Stimulated activated naive CD8-positive, alpha-beta T cell treated with anti-CD3 and anti-CD28 coated beads, Interleukin-15, Interleukin-2, amounts not matched to agents 100 U/mL and 50 U/mL, for 24 hours (primary cell): ENCODE data around the gene PPP3CA.
A peak's percentile ranks its signal among the peaks of the same experiment; 100 is the strongest.
"Not testable (repeated sequence)": the region's sequence is repeated elsewhere in the genome, so short reads cannot be mapped to it uniquely, and the experiment has no call there.

Experiments
- ATAC-seq: fragments of 150-1000 bp; cut with Tn5 transposase; one replicate; pipeline ENCODE4 v1.10.0; 2021
- DNase-seq: peaks from one replicate; pipeline ENCODE4 v3.0.0; 2021

The PPP3CA gene

DNA sequence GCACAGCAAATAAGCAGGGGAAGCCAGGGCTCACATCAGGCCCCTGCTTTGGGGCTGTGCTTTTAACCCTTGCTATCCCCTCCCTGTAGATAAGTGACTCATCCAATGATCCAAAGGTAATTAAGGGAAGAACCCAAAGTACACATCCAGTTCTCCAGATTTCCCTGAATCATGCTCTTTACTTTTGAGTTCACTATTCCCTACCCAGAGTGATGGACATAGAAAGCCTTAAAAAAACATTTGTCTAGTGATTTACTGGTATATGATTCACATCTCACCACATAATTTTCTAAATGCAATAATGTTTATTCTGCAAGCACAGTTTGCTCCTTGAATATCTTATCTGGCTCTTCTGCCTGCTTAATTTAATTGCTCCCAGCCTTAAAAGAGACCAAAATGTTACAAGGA is 136.2 kb downstream of the PPP3CA start:
- ATAC-seq (no peak), DNase-seq (no peak)

DNA sequence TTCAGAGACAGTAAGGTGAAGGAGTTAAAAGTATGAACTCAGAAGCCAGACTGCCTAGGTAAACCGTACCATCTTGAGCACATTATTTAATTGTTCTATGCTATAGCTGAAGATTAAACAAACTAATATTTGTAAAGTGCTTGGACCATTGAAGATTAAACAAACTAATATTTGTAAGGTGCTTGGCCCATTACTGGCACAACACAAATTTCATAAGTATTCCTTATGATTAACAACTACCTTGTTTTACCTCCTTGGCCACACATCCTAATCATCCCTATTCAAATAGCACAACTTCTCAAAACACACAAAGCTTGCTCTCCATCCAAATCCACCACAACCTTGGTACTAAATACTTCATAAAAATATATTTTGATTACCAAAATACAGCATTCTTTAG is 137.0 kb downstream of the PPP3CA start:
- ATAC-seq (no peak), DNase-seq (no peak)

GRCh38 chr4:101208171-101208570 is 139.2 kb downstream of the PPP3CA start:
- no peak for DNase-seq

DNA sequence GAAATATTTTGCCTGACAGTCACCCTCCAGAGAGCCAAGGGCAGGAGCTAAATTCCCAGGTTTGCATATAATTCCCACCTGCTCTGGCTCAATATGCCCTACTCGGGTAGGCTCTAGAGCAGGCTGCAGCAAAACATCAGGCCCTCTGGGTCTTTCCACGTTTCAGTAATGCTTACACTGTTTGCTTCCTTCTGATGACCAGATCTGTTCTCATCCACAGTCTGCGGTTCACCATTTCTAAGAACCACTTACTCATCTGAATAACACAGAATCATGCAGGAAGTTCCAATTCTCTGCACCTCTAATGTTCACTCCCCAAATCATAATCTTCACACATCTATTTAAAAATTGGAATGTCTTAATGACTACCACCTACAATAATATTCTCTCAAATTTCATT is 141.4 kb downstream of the PPP3CA start:
- DNase-seq (peak; percentile 43), ATAC-seq (peak; percentile 100)

More at GRCh38 chr4:101208171-101208570, 139.2 kb downstream of the PPP3CA start:
- no peak for ATAC-seq

GRCh38 chr4:101201421-101201820 is 145.9 kb downstream of the PPP3CA start:
- DNase-seq (no peak), ATAC-seq (no peak)

DNA sequence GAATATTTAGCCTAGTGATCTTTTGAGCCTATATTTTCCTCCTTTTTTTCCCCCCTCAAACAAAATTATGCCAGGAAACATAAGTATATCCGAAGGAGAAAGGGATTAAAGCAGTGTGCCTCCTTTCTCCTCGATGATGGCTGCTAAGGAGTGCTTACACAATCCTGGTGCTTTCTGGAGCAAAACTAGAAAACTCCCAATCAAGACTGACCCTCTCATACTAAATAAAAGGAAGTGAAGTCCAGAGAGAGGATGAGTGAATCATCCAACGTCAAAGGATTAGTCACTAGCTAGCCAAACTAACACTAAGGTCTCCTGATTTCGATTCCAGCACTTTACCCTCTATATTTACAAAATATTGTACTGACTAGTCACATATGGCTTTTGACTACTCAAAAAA is 146.8 kb downstream of the PPP3CA start:
- DNase-seq, result no peak
- ATAC-seq, result no peak

- ATAC-seq, result no peak
- no peak for DNase-seq
Observed at GRCh38 chr4:101199507-101200285, 147.6 kb downstream of the PPP3CA start.

GRCh38 chr4:101198682-101199339 is 148.5 kb downstream of the PPP3CA start:
- ATAC-seq, result no peak
- no peak for DNase-seq

DNA sequence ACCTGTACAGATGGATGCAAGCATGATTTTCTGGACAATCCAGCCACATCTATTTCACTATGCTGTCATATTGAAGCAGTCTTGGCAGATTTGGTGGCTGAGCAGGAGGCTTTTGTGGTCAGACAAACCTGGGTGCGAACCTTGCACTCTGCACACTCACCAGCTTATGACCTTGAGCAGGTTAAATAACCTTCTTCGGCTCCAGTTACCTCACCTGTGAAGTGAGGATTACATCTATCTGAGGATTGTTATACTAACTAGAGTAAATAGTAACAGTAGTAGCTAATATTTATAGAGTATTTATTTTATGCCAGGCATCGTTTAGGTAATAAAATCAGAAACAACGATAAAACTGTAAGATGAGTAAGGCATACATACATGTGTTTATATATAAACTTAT is 150.0 kb downstream of the PPP3CA start:
- DNase-seq (no peak), ATAC-seq (no peak)

DNA sequence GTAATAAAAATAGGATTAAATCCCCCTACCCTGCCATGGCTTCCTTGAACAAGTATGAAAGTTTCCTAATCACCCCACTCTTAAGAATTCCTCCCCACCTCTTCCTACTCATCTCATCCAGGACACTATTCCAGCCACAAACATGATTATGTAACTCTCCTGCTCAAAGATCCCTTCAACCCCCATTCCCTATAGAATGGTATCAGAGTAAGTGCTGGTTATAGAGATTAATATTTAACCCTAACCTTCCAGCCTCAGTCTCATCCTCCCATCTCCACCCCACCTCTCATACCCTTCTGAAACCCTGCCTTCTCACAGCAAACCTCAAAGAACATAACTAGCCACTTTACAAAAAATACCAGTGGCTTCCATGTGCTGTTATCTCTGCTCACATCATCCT is 155.1 kb downstream of the PPP3CA start:
- DNase-seq (no peak), ATAC-seq (no peak)

DNA sequence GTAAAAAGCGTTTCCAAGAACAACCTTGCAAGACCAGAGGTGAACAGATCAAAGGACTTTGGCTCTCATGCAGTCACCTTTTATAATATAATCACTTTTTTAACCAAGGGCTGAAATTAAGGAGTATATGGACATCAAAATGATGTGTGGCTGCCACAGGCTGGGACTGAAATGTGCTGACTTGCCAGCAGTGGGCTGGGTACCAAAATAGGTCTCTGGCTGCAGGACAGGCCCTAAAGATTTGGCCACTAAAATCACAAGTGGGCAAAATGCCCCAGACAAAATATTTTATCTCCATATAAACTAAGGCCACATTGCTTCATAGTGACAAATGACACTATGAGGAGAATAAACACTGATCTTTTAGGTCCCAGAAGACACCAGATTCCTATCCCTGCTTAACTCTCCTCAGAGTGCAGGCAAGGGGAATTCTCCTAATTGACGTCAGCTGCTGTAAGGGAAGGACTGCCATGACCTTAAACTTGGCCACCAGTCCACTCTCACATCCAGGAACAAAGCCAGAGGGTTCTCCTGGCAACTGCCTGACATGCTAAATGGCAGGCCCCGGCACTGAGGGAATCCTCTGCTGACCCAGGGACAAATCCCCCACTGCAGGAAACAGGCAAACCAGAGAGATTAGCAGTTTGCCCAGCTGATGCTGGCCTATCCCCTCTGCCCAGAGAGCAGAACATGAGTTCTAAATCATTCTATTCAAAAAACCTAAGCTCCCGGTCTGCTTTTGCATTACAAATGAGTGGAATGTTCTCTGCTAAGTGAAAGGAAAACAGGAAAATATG is 155.8 kb downstream of the PPP3CA start:
- ATAC-seq, result no peak
- no peak for DNase-seq

- no peak for DNase-seq
- ATAC-seq, result no peak
Observed at GRCh38 chr4:101190751-101191150, 156.6 kb downstream of the PPP3CA start.

GRCh38 chr4:101188906-101189305 is 158.4 kb downstream of the PPP3CA start:
- DNase-seq (no peak), ATAC-seq (no peak)

GRCh38 chr4:101187841-101188240 is 159.5 kb downstream of the PPP3CA start:
- no peak for ATAC-seq
- no peak for DNase-seq

DNA sequence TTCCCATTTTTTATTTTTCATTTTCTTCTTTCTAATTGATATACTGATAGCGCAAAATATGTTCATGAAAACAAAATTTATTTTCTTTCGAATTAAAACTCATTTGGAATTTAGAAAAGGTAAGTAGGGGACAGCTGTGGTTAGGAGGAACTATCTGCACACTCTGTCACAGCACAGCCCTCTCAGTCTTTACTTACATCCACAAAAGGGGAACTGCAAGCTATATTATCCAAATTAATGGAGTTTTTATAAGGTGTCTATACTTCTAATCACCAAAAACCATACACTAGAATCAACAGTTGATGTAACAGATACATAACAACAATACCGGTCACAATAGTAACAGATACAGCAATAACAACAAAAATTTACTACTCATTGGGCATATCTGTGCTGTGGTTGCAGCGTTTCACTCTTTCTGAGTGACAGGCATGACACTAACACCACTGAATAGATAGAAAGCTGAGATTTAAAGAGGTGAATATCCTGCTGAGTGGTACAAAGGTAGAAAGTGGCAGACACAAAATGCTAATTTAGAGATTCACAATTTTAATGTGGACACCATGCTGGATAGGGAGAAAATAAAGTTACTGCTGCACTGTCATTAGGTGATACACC is 160.7 kb downstream of the PPP3CA start:
- no peak for ATAC-seq

GRCh38 chr4:101184668-101185067 is 162.7 kb downstream of the PPP3CA start:
- DNase-seq (no peak), ATAC-seq (no peak)

More for the DNA sequence above, 160.7 kb downstream of the PPP3CA start:
- DNase-seq, result no peak

DNA sequence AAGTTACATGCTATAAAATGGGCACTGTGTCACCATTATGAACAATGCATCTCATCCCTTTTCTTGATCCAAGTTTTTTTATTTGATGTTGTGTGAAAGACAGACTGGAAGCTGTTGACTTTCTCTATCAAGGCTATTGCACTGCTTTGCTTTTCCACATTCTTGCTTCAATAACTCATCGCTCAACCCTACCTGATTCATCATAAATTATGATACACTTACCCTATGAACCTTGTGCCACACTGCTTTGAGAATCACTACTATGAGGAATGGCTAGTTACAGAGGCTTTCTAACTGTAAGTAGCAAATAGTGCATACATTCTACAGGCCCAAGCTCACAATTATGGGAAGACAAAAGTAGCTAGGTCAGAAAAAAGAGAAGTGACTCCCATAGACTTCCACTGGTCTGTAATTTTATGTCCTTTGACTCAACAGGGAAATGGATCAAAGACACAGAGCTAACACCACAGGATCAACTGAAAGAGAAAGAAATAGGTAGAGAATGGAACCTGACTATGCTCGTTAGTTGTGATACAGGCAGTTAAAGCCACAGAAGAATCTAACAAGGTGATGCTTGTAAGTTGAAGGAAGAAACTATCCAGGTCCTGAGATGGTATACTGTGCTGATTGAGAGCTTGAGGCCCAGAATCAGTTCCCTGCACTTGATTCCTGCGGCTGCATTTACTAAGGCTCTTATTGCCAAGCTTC is 163.5 kb downstream of the PPP3CA start:
- DNase-seq (no peak), ATAC-seq (no peak)

DNA sequence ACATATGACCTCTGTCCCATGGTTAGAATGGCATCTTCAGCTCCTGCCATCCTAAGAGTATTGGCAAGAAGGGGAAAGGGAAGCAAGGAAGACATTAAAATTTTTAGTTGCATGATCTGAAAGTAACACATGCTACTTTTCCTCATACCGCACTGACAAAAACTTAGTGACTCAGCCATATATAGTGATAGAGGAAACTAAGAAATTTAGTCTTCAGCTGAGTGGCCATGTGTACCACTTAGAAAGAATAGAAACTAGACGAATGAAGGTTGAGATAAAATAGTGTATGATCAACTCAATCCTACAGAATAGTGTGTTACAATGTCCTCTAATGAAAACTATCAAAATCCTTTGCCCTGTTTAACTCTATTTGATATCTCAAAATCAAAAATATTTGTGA is 164.1 kb downstream of the PPP3CA start:
- no peak for ATAC-seq
- DNase-seq, result no peak

DNA sequence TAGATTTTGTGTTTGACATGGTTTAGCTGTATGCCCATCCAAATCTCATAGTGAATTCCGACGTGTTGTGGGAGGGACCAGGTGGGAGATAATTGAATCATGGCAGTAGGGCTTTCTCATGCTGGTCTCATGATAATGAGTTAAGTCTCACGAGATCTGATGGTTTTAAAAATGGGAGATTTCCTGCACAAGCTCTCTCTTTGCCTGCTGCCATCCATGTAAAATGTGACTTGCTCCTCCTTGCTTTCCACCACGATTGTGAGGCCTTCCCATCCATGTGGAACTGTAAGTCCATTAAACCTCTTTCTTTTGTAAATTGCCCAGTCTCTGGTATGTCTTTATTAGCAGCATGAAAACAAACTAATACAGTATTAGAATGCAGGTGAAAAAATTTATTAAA is 164.6 kb downstream of the PPP3CA start:
- DNase-seq, ATAC-seq: not testable (repeated sequence)

DNA sequence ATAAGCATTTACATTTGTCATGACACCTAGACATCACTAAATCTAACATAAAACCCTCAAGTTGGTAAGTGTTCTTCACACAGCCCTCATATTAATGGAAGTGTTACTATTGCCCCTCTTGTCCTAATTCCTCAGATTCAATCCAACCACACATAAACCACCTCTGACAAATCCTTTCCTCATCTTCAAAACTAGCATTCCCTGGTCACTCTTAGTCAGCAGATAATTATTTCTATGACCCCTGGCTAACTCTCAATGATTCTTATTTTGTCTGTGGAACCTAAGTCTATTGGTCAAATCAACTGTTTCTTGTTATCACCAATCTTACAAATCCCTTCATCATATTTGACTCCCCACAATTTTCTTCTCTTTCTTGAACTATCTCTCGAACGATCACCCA is 168.6 kb downstream of the PPP3CA start:
- no peak for DNase-seq

GRCh38 chr4:101177154-101177553 is 170.2 kb downstream of the PPP3CA start:
- DNase-seq, result no peak
- ATAC-seq, result no peak

More for the DNA sequence above, 168.6 kb downstream of the PPP3CA start:
- no peak for ATAC-seq
